Epithelial cell of proximal tubule (primary cell): ENCODE data around the gene ATAD3C. TPM values are rescaled to one million over a fixed set of nuclear protein-coding genes. Genes with fewer than 3 reads are reported as not detected.
"Not testable (repeated sequence)": the region's sequence is repeated elsewhere in the genome, so short reads cannot be mapped to it uniquely, and the experiment has no call there.

ENCODE experiments used
- DNase-seq: peaks from one replicate; pipeline ENCODE4 v3.0.0-alpha.2; 2011; ENCODE audit warnings: low read depth
- H3K4me3 ChIP-seq: 2 replicates; pipeline ENCODE4 v1.5.1; 2011; ENCODE audit warnings: low read depth, mild to moderate bottlenecking, low read length
- CTCF ChIP-seq: conservative IDR thresholded peaks from 2 replicates; pipeline ENCODE4 v1.5.1; 2012; ENCODE audit warnings: low read depth, mild to moderate bottlenecking, low read length
- total RNA-seq: library from RNA; depleted of rRNA; stranded (reverse); fragments of >200 nt; gene quantifications from 2 replicates; pipeline ENCODE4 v1.2.3, GENCODE V29; 2015

Gene ATAD3C
- total RNA-seq, 1 donor from 2014 or later, result under 0.01 TPM

- peak within 1 kb of the TSS; percentile 75 for H3K4me3 ChIP-seq
- TF ChIP-seq CTCF, result no peak
- DNase-seq, result no peak
These were observed 22.0 kb downstream of the ATAD3C start, which contains the start of gene ATAD3B for GRCh38 chr1:1471389-1472052. TSS of gene ATAD3B (plus strand) at chr1:1471765. CDS start at chr1:1471885, 120 bp downstream.

GRCh38 chr1:1472053-1472876 lies 22.8 kb downstream of the ATAD3C start:
- H3K4me3 ChIP-seq, result peak overlapping the region; percentile 75

GRCh38 chr1:1476011-1476410 lies 26.5 kb downstream of the ATAD3C start:
- not testable (repeated sequence) for H3K4me3 ChIP-seq, DNase-seq

More at GRCh38 chr1:1472053-1472876, 22.8 kb downstream of the ATAD3C start:
- DNase-seq, result not testable (repeated sequence)

GRCh38 chr1:1477206-1477605 lies 27.7 kb downstream of the ATAD3C start:
- no peak for DNase-seq
- TF ChIP-seq CTCF, result no peak
- no peak overlapping the region for H3K4me3 ChIP-seq

- no peak for DNase-seq
- TF ChIP-seq CTCF, result no peak
- H3K4me3 ChIP-seq, result no peak overlapping the region
These were observed 30.3 kb downstream of the ATAD3C start for GRCh38 chr1:1479547-1480487.

- not testable (repeated sequence) for H3K4me3 ChIP-seq, DNase-seq
These were observed 31.0 kb downstream of the ATAD3C start for GRCh38 chr1:1480488-1480867.

GRCh38 chr1:1481811-1482210 lies 32.3 kb downstream of the ATAD3C start:
- not testable (repeated sequence) for DNase-seq, H3K4me3 ChIP-seq

GRCh38 chr1:1482856-1483255 lies 33.4 kb downstream of the ATAD3C start:
- no peak overlapping the region for H3K4me3 ChIP-seq
- no peak for TF ChIP-seq CTCF
- DNase-seq, result no peak
